GM18520 (cell line): Measurements from ENCODE around the gene LIMA1.
"Not testable (repeated sequence)": the region's sequence is repeated elsewhere in the genome, so short reads cannot be mapped to it uniquely, and the experiment has no call there.

ENCODE experiments used
- ATAC-seq: cut with Tn5 transposase; IDR thresholded peaks from one replicate; pipeline ENCODE4 v1.9.1; 2021; ENCODE audit not compliant: unreplicated experiment

LIMA1 gene

GRCh38 chr12:50148011-50148410 is 135.3 kb downstream of the LIMA1 start:
- ATAC-seq = not testable (repeated sequence)

- ATAC-seq = no peak
These were observed 136.0 kb downstream of the LIMA1 start for GRCh38 chr12:50147281-50147680.

GRCh38 chr12:50145439-50145838 is 137.9 kb downstream of the LIMA1 start:
- ATAC-seq = no peak

DNA sequence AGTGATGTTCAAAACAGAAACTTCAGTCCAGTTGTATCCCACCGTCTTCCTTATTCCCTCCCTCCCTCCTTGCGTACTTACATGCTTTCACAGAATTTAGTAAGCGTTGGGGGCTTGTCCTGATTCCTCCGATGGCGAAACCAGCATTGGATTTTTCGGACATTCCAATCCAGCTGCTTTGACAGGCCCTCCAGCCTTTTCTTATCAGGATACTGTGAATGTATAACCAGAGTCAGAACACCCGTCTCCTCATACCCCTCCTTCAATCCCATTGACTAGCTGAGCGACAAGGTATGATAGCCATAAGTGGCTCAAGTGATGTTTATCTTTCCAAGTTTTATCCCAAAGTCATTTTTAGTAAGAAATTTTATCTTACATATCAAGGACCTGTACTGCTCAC is 140.3 kb downstream of the LIMA1 start:
- no peak for ATAC-seq

GRCh38 chr12:50132505-50133135 is 150.7 kb downstream of the LIMA1 start:
- no peak for ATAC-seq

DNA sequence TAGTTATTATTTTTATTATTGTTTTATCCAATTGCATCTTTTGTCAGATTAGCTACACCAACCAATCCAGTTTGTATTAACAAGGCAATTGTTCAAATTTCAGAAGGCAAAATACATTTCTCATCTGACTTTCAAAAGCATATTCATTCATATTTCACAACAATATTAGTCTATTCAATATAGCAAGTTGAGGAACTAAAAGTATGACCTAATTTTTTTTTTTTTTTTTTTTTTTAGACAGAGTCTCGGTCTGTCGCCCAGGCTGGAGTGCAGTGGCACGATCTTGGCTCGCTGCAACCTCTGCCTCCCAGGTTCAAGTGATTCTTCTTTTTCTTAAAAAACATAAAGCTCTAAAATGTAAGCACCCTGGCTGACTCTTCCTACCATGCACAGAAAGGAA is 154.0 kb downstream of the LIMA1 start:
- no peak for ATAC-seq

DNA sequence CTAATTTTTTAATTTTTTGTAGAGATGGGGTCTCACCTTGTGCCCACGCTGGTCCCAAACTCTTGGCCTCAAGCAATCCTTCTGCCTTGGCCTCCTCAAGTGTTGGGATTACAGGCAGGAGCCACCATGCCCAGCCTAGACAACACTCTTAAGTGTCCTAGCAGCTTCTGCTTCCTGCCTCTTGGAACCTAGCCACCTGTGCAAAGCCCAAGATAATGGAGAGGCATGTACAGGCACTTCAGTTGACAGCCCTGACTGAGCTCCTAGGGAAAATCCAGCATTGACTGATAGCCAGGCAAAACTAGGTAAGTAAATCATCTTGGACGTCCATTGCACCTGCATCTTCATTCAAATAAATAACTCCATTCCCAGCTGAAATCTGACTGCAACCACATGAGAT is 155.8 kb downstream of the LIMA1 start:
- no peak for ATAC-seq
